Putamen (tissue), 1 donor: ENCODE measurements around the gene DHX8.

Source experiments
- DNase-seq: peaks from one replicate; pipeline ENCODE4 v3.0.0-alpha.2; 2016; ENCODE audit warnings: low spot score

The DHX8 gene

GRCh38 chr17:43548689-43549379, 65.1 kb downstream of the DHX8 start:
- no peak for DNase-seq

GRCh38 chr17:43549496-43549895, 65.7 kb downstream of the DHX8 start:
- DNase-seq = no peak

GRCh38 chr17:43550754-43551153, 67.0 kb downstream of the DHX8 start:
- no peak for DNase-seq

- DNase-seq = no peak
Measured at GRCh38 chr17:43552229-43552837, 68.6 kb downstream of the DHX8 start.

- no peak for DNase-seq
Measured at GRCh38 chr17:43553573-43553972, 69.8 kb downstream of the DHX8 start.

GRCh38 chr17:43554857-43555256, 71.1 kb downstream of the DHX8 start:
- DNase-seq = no peak

- no peak for DNase-seq
Measured at GRCh38 chr17:43556292-43556691, 72.5 kb downstream of the DHX8 start.

- no peak for DNase-seq
Measured at GRCh38 chr17:43558805-43559160, 75.0 kb downstream of the DHX8 start.

- no peak for DNase-seq
Measured at GRCh38 chr17:43559161-43559816, 75.5 kb downstream of the DHX8 start.

- DNase-seq = no peak
Measured at GRCh38 chr17:43560461-43561427, 77.0 kb downstream of the DHX8 start.

GRCh38 chr17:43562679-43563599, 79.2 kb downstream of the DHX8 start:
- no peak for DNase-seq

- DNase-seq = no peak
Measured at GRCh38 chr17:43563600-43564594, 80.1 kb downstream of the DHX8 start.

GRCh38 chr17:43568506-43569082, 84.8 kb downstream of the DHX8 start:
- no peak for DNase-seq

GRCh38 chr17:43570518-43570928, 86.7 kb downstream of the DHX8 start:
- DNase-seq = peak; percentile 12

GRCh38 chr17:43572368-43572980, 88.7 kb downstream of the DHX8 start:
- DNase-seq = no peak

GRCh38 chr17:43573579-43574321, 90.0 kb downstream of the DHX8 start:
- DNase-seq = no peak

GRCh38 chr17:43574348-43574747, 90.6 kb downstream of the DHX8 start:
- DNase-seq = no peak

- DNase-seq = no peak
Measured at GRCh38 chr17:43574896-43575525, 91.2 kb downstream of the DHX8 start.
